Measurements from ENCODE around the gene PEX10.

DNA sequence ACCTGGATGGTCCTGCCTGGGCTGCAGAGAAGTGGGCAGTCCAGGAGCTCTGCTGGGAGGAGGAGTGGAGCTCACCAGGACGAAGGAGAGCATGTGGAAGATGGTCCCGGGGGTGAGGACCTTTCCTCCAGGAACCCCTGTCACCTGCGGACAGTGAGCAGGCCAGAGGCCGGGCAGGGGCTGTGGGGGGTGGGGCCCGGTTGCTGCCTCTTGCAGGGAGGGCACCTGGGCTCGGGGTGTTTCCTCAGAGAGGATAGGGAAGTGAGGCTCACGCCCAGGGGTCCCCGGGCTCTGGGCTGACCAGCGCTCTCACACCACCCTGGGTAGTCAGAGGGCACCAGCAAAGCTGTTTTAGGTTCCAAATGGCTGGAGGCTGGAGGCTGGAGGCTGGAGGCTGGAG lies 22.7 kb upstream of the PEX10 start:
- TF ChIP-seq, protein P1, sequence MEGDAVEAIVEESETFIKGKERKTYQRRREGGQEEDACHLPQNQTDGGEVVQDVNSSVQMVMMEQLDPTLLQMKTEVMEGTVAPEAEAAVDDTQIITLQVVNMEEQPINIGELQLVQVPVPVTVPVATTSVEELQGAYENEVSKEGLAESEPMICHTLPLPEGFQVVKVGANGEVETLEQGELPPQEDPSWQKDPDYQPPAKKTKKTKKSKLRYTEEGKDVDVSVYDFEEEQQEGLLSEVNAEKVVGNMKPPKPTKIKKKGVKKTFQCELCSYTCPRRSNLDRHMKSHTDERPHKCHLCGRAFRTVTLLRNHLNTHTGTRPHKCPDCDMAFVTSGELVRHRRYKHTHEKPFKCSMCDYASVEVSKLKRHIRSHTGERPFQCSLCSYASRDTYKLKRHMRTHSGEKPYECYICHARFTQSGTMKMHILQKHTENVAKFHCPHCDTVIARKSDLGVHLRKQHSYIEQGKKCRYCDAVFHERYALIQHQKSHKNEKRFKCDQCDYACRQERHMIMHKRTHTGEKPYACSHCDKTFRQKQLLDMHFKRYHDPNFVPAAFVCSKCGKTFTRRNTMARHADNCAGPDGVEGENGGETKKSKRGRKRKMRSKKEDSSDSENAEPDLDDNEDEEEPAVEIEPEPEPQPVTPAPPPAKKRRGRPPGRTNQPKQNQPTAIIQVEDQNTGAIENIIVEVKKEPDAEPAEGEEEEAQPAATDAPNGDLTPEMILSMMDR (conservative IDR thresholded peaks at IDR 0.05): no peak
- no peak for TF ChIP-seq ZFX (IDR thresholded peaks at IDR 0.05)

Measured in C4-2B (cell line).